Measurements from ENCODE around the gene COL18A1. TPM values are rescaled to one million over a fixed set of nuclear protein-coding genes. Genes with fewer than 3 reads are reported as not detected.
"Not testable (repeated sequence)": the region's sequence is repeated elsewhere in the genome, so short reads cannot be mapped to it uniquely, and the experiment has no call there.

COL18A1 gene
- total RNA-seq, 4 donors from 2014 or later, result 97.7 to 173 (median 110) TPM

GRCh38 chr21:45442276-45442675, 37.3 kb downstream of the COL18A1 start:
- intact Hi-C loops (cut with DNase I), result no loop called here
- H3K9me3 ChIP-seq, result peaks cover 0 to 8% (median 0%) of the 10 kb centered on the region in 4 donors
- peaks cover 15 to 22% (median 20%) of the 10 kb centered on the region in 4 donors for H3K4me1 ChIP-seq
- WGBS, result 91% methylated on average over 13 of the region's 17 CpGs
- TF ChIP-seq EP300 (IDR thresholded peaks at IDR 0.05), result no peak
- no peak for TF ChIP-seq POLR2AphosphoS5 (IDR thresholded peaks at IDR 0.05)
- no peak for TF ChIP-seq CTCF (IDR thresholded peaks at IDR 0.05)
- no peak for TF ChIP-seq POLR2A (IDR thresholded peaks at IDR 0.05; ENCODE audit: low read depth)
- no peak for DNase-seq (ENCODE audit: extremely low spot score)
- no peaks in the 10 kb centered on the region for H3K27me3 ChIP-seq
- no peak overlapping the region for H3K4me3 ChIP-seq
- no peak overlapping the region for H3K27ac ChIP-seq (replicated peaks in 1 of 4)
- no peaks in the 10 kb centered on the region for H3K36me3 ChIP-seq

- peaks cover 15 to 22% (median 20%) of the 10 kb centered on the region in 4 donors for H3K4me1 ChIP-seq
- H3K27ac ChIP-seq (replicated peaks in 1 of 4); H3K9me3 ChIP-seq; H3K27me3 ChIP-seq; intact Hi-C loops (cut with DNase I); H3K36me3 ChIP-seq; DNase-seq (ENCODE audit: extremely low spot score); H3K4me3 ChIP-seq: not testable (repeated sequence)
- 88% methylated on average over 26 of the region's 39 CpGs for WGBS
These were observed 38.0 kb downstream of the COL18A1 start for GRCh38 chr21:45442686-45443594.

DNA sequence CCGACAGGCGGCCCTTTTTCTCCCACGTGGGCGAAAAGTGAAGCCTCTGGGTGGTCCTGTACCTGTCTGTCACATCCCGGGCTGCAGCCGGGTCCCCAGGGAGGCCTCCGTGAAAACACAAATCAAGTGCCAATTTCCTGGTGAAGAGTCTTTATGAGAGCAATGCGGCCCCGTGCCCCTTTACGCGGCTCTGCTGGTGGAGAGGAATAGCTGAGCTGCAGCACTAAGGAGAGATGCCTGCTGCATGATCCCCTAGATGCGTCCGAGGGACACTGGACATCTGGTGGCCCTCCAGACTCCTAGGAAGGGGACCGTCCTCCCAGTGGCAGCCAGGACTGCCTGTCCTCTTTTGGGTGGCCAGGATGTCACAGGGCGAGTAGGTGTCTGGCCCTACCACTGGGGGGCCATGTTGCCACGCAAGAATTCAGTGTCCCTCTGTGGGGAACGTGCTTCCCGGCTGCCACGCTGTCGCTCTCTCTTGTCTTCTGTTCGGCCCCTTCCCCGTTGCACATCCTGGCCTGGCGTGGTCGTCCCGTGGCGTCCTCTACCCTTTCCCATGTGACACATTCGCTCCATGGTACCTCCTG, 38.7 kb downstream of the COL18A1 start:
- peaks cover 0 to 2% (median 0%) of the 10 kb centered on the region in 4 donors for H3K27me3 ChIP-seq
- intact Hi-C loops (cut with DNase I), result no loop called here
- no peak for DNase-seq (ENCODE audit: extremely low spot score)

DNA sequence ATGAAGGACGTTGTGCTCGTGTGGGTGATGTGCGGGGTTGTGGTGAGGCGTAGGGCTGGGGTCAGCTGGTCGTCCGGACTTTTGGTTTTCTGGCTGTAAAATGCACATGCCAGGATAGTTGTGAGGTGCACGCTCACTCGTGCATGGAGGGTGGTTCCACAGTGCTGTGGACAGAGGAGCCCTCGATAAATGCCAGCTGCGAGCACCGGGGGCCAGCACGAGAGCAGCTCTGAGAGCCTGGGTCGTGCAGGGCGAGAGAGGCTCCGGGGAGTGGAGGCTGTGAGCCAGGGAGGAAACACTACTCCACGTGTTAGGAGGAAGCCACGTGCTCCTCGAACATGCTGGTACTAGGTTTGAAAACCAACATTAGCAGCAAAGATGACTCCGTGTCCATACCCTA, 39.4 kb downstream of the COL18A1 start:
- 79% methylated on average over 19 of the region's 19 CpGs for WGBS
- Histone ChIP-seq H3K4me3 (no peak overlapping the region), H3K36me3 (peaks cover 0 to 5% (median 0%) of the 10 kb centered on the region in 4 donors), H3K4me1 (peaks cover 4 to 13% (median 7%) of the 10 kb centered on the region in 4 donors), H3K27me3 (peaks cover 0 to 7% (median 0%) of the 10 kb centered on the region in 4 donors), H3K9me3 (peaks cover 0 to 8% (median 0%) of the 10 kb centered on the region in 4 donors), H3K27ac (replicated peaks in 1 of 4) (no peak overlapping the region)
- intact Hi-C loops (cut with DNase I), result no loop called here
- no peak for TF ChIP-seq POLR2A (IDR thresholded peaks at IDR 0.05; ENCODE audit: low read depth)
- no peak for TF ChIP-seq CTCF (IDR thresholded peaks at IDR 0.05)
- no peak for TF ChIP-seq EP300 (IDR thresholded peaks at IDR 0.05)
- TF ChIP-seq POLR2AphosphoS5 (IDR thresholded peaks at IDR 0.05), result no peak
- DNase-seq (ENCODE audit: extremely low spot score), result no peak

More for the DNA sequence above, 38.7 kb downstream of the COL18A1 start:
- Histone ChIP-seq H3K36me3 (peaks cover 0 to 4% (median 0%) of the 10 kb centered on the region in 4 donors), H3K4me3 (no peak overlapping the region), H3K27ac (replicated peaks in 1 of 4) (no peak overlapping the region), H3K9me3 (peaks cover 0 to 8% (median 0%) of the 10 kb centered on the region in 4 donors), H3K4me1 (peaks cover 10 to 16% (median 14%) of the 10 kb centered on the region in 4 donors)
- WGBS, result 87% methylated on average over 26 of the region's 27 CpGs
- TF ChIP-seq CTCF (IDR thresholded peaks at IDR 0.05) (peak in 1 of 3 experiments; percentile 5), POLR2A (IDR thresholded peaks at IDR 0.05; ENCODE audit: low read depth) (no peak), EP300 (IDR thresholded peaks at IDR 0.05) (no peak), POLR2AphosphoS5 (IDR thresholded peaks at IDR 0.05) (no peak)

- Histone ChIP-seq H3K36me3 (peaks cover 0 to 8% (median 0%) of the 10 kb centered on the region in 4 donors), H3K4me1 (peaks cover 0 to 4% (median 0%) of the 10 kb centered on the region in 4 donors), H3K27me3 (peaks cover 0 to 7% (median 0%) of the 10 kb centered on the region in 4 donors), H3K9me3 (peaks cover 0 to 8% (median 0%) of the 10 kb centered on the region in 4 donors), H3K4me3 (no peak overlapping the region), H3K27ac (replicated peaks in 1 of 4) (no peak overlapping the region)
- no peak for DNase-seq (ENCODE audit: extremely low spot score)
- TF ChIP-seq POLR2AphosphoS5 (IDR thresholded peaks at IDR 0.05), result no peak
- TF ChIP-seq POLR2A (IDR thresholded peaks at IDR 0.05; ENCODE audit: low read depth), result no peak
- no peak for TF ChIP-seq EP300 (IDR thresholded peaks at IDR 0.05)
- no peak for TF ChIP-seq CTCF (IDR thresholded peaks at IDR 0.05)
- WGBS, result 92% methylated on average over 9 of the region's 9 CpGs
- intact Hi-C loops (cut with DNase I), result no loop called here
These were observed 40.4 kb downstream of the COL18A1 start for GRCh38 chr21:45445369-45445768.
